CD4-positive, alpha-beta T cell (primary cell): ENCODE results near the gene GJB3. TPM values are rescaled to one million over a fixed set of nuclear protein-coding genes. Genes with fewer than 3 reads are reported as not detected.

Experiments
- ATAC-seq: fragments of 200-7000 bp; cut with Tn5 transposase; one replicate; pipeline ENCODE4 v1.10.0; 2022; ENCODE audit warnings: mild to moderate bottlenecking; ENCODE audit not compliant: poor library complexity
- CTCF ChIA-PET: fragments of 350-600 bp; sonication (Branson Sonifier 250); formaldehyde crosslinking; loops from one replicate; lab custom pipeline; 2021; ENCODE audit warnings: antibody characterized with exemption, inconsistent platforms; lab: Charles Lee
- POLR2A ChIA-PET: fragments of 350-600 bp; sonication (Branson Sonifier 250); formaldehyde crosslinking; loops from one replicate; lab custom pipeline; 2021; ENCODE audit warnings: antibody characterized with exemption, inconsistent platforms; lab: Charles Lee
- DNase-seq, 14 experiments: peaks; one replicate each; pipeline ENCODE4 v3.0.0-alpha.2; 2013 to 2020; ENCODE audit warnings: mixed read lengths in 2 of 14
- H3K27ac ChIP-seq, 2 donors: one replicate each; pipeline versions ENCODE4 v1.5.1 to v1.7.0; 2013; ENCODE audit warnings: low read length in 2 of 2, low read depth in 1 of 2, mild to moderate bottlenecking in 1 of 2
- H3K27me3 ChIP-seq, 2 experiments: 1 replicate in 1 of 2; 2 replicates in 1 of 2; pipeline versions ENCODE4 v1.6.1 to v1.7.0; 2013; ENCODE audit warnings: low read length in 2 of 2, control low read depth in 1 of 2, mild to moderate bottlenecking in 1 of 2, moderate library complexity in 1 of 2; ENCODE audit not compliant: insufficient read depth in 2 of 2, control insufficient read depth in 1 of 2
- H3K36me3 ChIP-seq: one replicate; pipeline ENCODE4 v1.6.1; 2013; ENCODE audit warnings: low read length, control low read depth; ENCODE audit not compliant: insufficient read depth
- H3K4me1 ChIP-seq: one replicate; pipeline ENCODE4 v1.6.1; 2013; ENCODE audit warnings: low read length, control low read depth; ENCODE audit not compliant: insufficient read depth
- H3K4me3 ChIP-seq: one replicate; pipeline ENCODE4 v1.5.1; 2013; ENCODE audit warnings: mild to moderate bottlenecking, low read length, moderate library complexity
- H3K9me3 ChIP-seq, 2 experiments: 1 replicate in 1 of 2; 2 replicates in 1 of 2; pipeline versions ENCODE4 v1.6.1 to v1.7.0; 2013; ENCODE audit warnings: low read length in 2 of 2, mild to moderate bottlenecking in 2 of 2, control low read depth in 1 of 2, moderate library complexity in 1 of 2; ENCODE audit not compliant: control insufficient read depth in 1 of 2, insufficient read depth in 1 of 2
- H3K27ac Mint-ChIP-seq: one replicate; pipeline ENCODE4 v1.8.0; 2020; ENCODE audit warnings: mixed read lengths
- H3K27me3 Mint-ChIP-seq: one replicate; pipeline ENCODE4 v1.8.0; 2021; ENCODE audit warnings: mixed read lengths
- H3K36me3 Mint-ChIP-seq: one replicate; pipeline ENCODE4 v1.8.0; 2021; ENCODE audit warnings: low read depth, mixed read lengths
- H3K4me1 Mint-ChIP-seq: one replicate; pipeline ENCODE4 v1.8.0; 2021; ENCODE audit warnings: low read depth, mixed read lengths
- H3K4me3 Mint-ChIP-seq: one replicate; pipeline ENCODE4 v1.8.0; 2020; ENCODE audit warnings: mild to moderate bottlenecking, mixed read lengths
- H3K9me3 Mint-ChIP-seq: one replicate; pipeline ENCODE4 v1.8.0; 2020; ENCODE audit warnings: mixed read lengths
- CTCF ChIP-seq: fragments of 200-600 bp; IDR thresholded peaks from one replicate; pipeline ENCODE4 v1.8.0; 2022; ENCODE audit warnings: antibody characterized with exemption, mild to moderate bottlenecking
- intact Hi-C, 2 experiments: fragments of 100-400 bp; cut with DNase I in 1 of 2; cut with micrococcal nuclease in 1 of 2; formaldehyde crosslinking; loops; one replicate each; pipeline versions ENCODE4 v1.15.1 to v1.9.0; 2023 to 2025; cut with DNase I, micrococcal nuclease
- total RNA-seq, 174 experiments: library from RNA in 2 of 174; stranded (reverse) in 2 of 174; gene quantifications; one replicate each; pipeline ENCODE4 v1.2.3 and lab custom pipeline; 2021 to 2026

Gene GJB3
- total RNA-seq, 2 experiments from 2014 or later: not detected

DNA sequence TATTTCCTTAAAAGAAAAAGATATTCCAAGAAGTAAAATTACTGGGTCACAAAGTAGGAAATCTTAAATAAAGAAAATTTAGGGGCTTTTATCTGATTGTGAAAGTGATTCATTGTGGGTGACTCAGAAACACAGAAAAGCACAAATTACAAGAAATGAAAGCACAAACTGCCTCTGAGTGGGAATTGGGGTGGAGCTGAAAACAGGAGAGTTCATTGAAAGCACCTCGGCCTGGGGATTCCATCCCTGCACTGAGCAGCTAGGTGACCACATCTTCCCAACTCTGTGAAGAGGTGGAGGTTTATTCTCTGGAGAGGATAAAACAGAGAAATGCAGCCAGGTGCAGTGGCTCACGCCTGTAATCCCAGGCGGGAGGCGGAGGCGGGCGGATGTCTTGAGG, 19.2 kb downstream of the GJB3 start:
- H3K36me3 Mint-ChIP-seq: peaks cover 3% of the 10 kb centered on the region
- DNase-seq (no peak), ATAC-seq (no peak)
- no peak overlapping the region for H3K27ac Mint-ChIP-seq
- no peak overlapping the region for H3K27ac ChIP-seq
- H3K4me3 ChIP-seq: no peak overlapping the region
- no peaks in the 10 kb centered on the region for H3K4me1 ChIP-seq
- no peak for TF ChIP-seq CTCF
- intact Hi-C loops: no loop called here
- no peaks in the 10 kb centered on the region for H3K4me1 Mint-ChIP-seq
- ChIA-PET CTCF (no interaction called here), POLR2A (no interaction called here)
- peaks cover 6% of the 10 kb centered on the region for H3K9me3 Mint-ChIP-seq
- no peaks in the 10 kb centered on the region for H3K27me3 Mint-ChIP-seq
- peaks cover 0 to 3% of the 10 kb centered on the region in 2 experiments for H3K9me3 ChIP-seq
- no peaks in the 10 kb centered on the region for H3K36me3 ChIP-seq
- H3K4me3 Mint-ChIP-seq: no peak overlapping the region
- H3K27me3 ChIP-seq: no peaks in the 10 kb centered on the region

DNA sequence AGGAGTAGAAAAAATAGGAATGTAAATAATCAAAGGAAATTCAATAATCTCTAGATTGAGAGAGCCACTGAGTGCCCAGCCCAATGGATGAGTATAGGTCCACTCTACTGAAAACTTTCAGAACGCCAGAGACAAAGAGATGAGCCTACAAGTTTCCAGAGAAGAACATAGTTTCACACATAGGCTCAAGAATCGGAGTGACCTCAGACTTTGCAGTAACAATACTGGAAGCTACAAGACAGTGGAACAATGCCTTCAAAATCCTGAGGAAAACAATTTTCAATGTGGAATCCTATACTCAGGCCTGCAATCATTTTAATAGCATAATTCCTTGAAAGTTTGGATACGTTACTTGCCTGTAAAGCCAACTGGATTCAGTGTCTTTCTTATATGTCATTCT, 22.8 kb downstream of the GJB3 start:
- no peaks in the 10 kb centered on the region for H3K36me3 ChIP-seq
- intact Hi-C loops: no loop called here

DNA sequence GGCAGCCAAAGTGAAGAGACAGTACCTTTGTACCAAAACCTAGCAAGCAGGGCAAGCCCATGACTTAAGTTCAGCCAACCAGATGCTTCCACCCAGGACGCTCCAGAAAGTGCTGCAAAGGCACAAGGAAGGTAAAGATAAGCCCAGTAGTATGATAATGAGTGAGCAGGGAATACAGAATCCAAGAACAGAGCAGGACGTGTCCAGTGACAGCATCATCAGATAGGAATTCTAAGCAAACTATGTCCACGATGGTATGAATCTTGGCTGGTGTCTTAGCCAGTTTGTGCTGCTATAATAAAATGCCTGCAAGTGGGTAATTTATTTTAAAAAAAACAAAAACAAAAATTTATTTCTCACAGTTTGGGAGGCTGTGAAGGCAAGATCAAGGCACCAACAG, 25.4 kb downstream of the GJB3 start:
- no peak overlapping the region for H3K4me3 ChIP-seq

More for the DNA sequence above, 22.8 kb downstream of the GJB3 start:
- H3K27me3 ChIP-seq: no peaks in the 10 kb centered on the region
- DNase-seq (no peak), ATAC-seq (no peak)
- H3K27ac ChIP-seq: no peak overlapping the region
- peaks cover 6% of the 10 kb centered on the region for H3K9me3 Mint-ChIP-seq
- no peak overlapping the region for H3K4me3 Mint-ChIP-seq
- CTCF ChIA-PET: no interaction called here
- POLR2A ChIA-PET: no interaction called here
- no peaks in the 10 kb centered on the region for H3K27me3 Mint-ChIP-seq
- H3K4me3 ChIP-seq: no peak overlapping the region
- H3K36me3 Mint-ChIP-seq: peaks cover 8% of the 10 kb centered on the region
- TF ChIP-seq CTCF: no peak
- peaks cover 0 to 3% of the 10 kb centered on the region in 2 experiments for H3K9me3 ChIP-seq
- no peaks in the 10 kb centered on the region for H3K4me1 ChIP-seq
- H3K4me1 Mint-ChIP-seq: no peaks in the 10 kb centered on the region
- H3K27ac Mint-ChIP-seq: no peak overlapping the region

More for the DNA sequence above, 25.4 kb downstream of the GJB3 start:
- Mint-ChIP-seq H3K36me3 (peaks cover 8% of the 10 kb centered on the region), H3K27ac (no peak overlapping the region), H3K9me3 (peaks cover 11% of the 10 kb centered on the region), H3K4me3 (no peak overlapping the region), H3K4me1 (no peaks in the 10 kb centered on the region), H3K27me3 (no peaks in the 10 kb centered on the region)
- Histone ChIP-seq H3K27me3 (no peaks in the 10 kb centered on the region), H3K27ac (no peak overlapping the region), H3K9me3 (peaks cover 0 to 3% of the 10 kb centered on the region in 2 experiments), H3K36me3 (no peaks in the 10 kb centered on the region), H3K4me1 (no peaks in the 10 kb centered on the region)
- intact Hi-C loops: no loop called here
- CTCF ChIA-PET: no interaction called here
- TF ChIP-seq CTCF: no peak
- DNase-seq: no peak
- ATAC-seq: no peak
- POLR2A ChIA-PET: no interaction called here
